PC-9 (cell line): ENCODE data around the gene ATP1A4. TPM values are rescaled to one million over a fixed set of nuclear protein-coding genes. Genes with fewer than 3 reads are reported as not detected.
"Not testable (repeated sequence)": the region's sequence is repeated elsewhere in the genome, so short reads cannot be mapped to it uniquely, and the experiment has no call there.

Experiments used
- BruUV-seq: library from RNA; stranded (reverse); fragments of 400-500 nt; replicated peaks from 2 replicates; lab custom pipeline; 2021; lab: Mats Ljungman, UMichigan
- CTCF ChIA-PET: fragments of 300-600 bp; sonication (Branson Sonifier 250); formaldehyde crosslinking; loops from one replicate; lab custom pipeline; 2022; ENCODE audit warnings: antibody characterized with exemption; lab: Charles Lee
- POLR2A ChIA-PET: fragments of 300-600 bp; sonication (Branson Sonifier 250); formaldehyde crosslinking; loops from one replicate; lab custom pipeline; 2022; ENCODE audit warnings: antibody characterized with exemption; ENCODE audit not compliant: unreplicated experiment; lab: Charles Lee
- DNase-seq, 2 experiments: peaks; one replicate each; pipeline versions ENCODE4 v3.0.0 to v3.0.0-alpha.2; 2015 to 2022; ENCODE audit warnings: mixed read lengths in 1 of 2
- H2AFZ ChIP-seq: fragments of 200-600 bp; sonication (generic); 2 replicates; pipeline ENCODE4 v1.8.1; 2017; ENCODE audit warnings: antibody characterized with exemption
- H3F3A ChIP-seq: fragments of 200-600 bp; sonication (generic); 2 replicates; pipeline ENCODE4 v1.8.1; 2017; ENCODE audit warnings: antibody characterized with exemption, mild to moderate bottlenecking, low read depth; ENCODE audit not compliant: insufficient read depth
- H3K27ac ChIP-seq: fragments of 200-600 bp; sonication (generic); 2 replicates; pipeline ENCODE4 v1.6.1; 2016; ENCODE audit warnings: mixed run types
- H3K27me3 ChIP-seq: fragments of 200-600 bp; sonication (generic); 2 replicates; pipeline ENCODE4 v1.6.1; 2016; ENCODE audit warnings: low read depth, mixed run types; ENCODE audit not compliant: insufficient read depth
- H3K36me3 ChIP-seq: fragments of 200-600 bp; sonication (generic); 2 replicates; pipeline ENCODE4 v1.6.1; 2016; ENCODE audit warnings: low read depth, mixed run types
- H3K4me1 ChIP-seq: fragments of 200-600 bp; sonication (generic); replicated peaks from 2 replicates; pipeline ENCODE4 v1.6.1; 2016; ENCODE audit warnings: mixed run types; ENCODE audit not compliant: insufficient read depth
- H3K4me2 ChIP-seq: fragments of 200-600 bp; sonication (generic); 2 replicates; pipeline ENCODE4 v1.6.1; 2017; ENCODE audit warnings: mixed run types
- H3K4me3 ChIP-seq: fragments of 200-600 bp; sonication (generic); 2 replicates; pipeline ENCODE4 v1.6.1; 2016; ENCODE audit warnings: mixed run types
- H3K79me2 ChIP-seq: fragments of 200-600 bp; sonication (generic); 2 replicates; pipeline ENCODE4 v1.6.1; 2017; ENCODE audit warnings: low read depth, mixed run types
- H3K9me2 ChIP-seq: fragments of 200-600 bp; sonication (generic); 2 replicates; pipeline ENCODE4 v1.8.1; 2017; ENCODE audit warnings: mild to moderate bottlenecking; ENCODE audit not compliant: insufficient read depth
- H3K9me3 ChIP-seq: fragments of 200-600 bp; sonication (generic); 2 replicates; pipeline ENCODE4 v1.8.1; 2016; ENCODE audit warnings: low read depth; ENCODE audit not compliant: insufficient read depth
- H4K20me1 ChIP-seq: fragments of 200-600 bp; sonication (generic); 2 replicates; pipeline ENCODE4 v1.8.1; 2017; ENCODE audit not compliant: insufficient read depth
- CTCF ChIP-seq: fragments of 200-600 bp; sonication (generic); conservative IDR thresholded peaks from 2 replicates; pipeline ENCODE4 v1.6.1; 2017; ENCODE audit warnings: mixed run types, antibody characterized with exemption, mild to moderate bottlenecking, moderate library complexity
- EZH2 ChIP-seq: fragments of 200-600 bp; sonication (generic); IDR thresholded peaks from 2 replicates; pipeline ENCODE4 v1.8.0; 2017; ENCODE audit warnings: antibody characterized with exemption, low read depth
- intact Hi-C: fragments of 100-400 bp; cut with micrococcal nuclease; formaldehyde crosslinking; loops from one replicate; pipeline ENCODE4 v1.10.0; 2022; ENCODE audit not compliant: unreplicated experiment
- total RNA-seq: library from RNA; stranded (reverse); gene quantifications from 2 replicates; pipeline ENCODE4 v1.2.3, GENCODE V29; 2021

Gene ATP1A4
- total RNA-seq, 1 experiment from 2014 or later = not detected

GRCh38 chr1:160108888-160109662, 42.3 kb upstream of the ATP1A4 start:
- H3K27ac ChIP-seq = peak overlapping the region; percentile 18
- H3K9me3 ChIP-seq = no peaks in the 10 kb centered on the region
- H3K4me3 ChIP-seq = no peak overlapping the region
- peak in 1 of 2 experiments; percentile 51 for DNase-seq
- H3K9me2 ChIP-seq = no peaks in the 10 kb centered on the region
- H3K27me3 ChIP-seq = no peaks in the 10 kb centered on the region
- peaks cover 10% of the 10 kb centered on the region; the same call in 1 of the 2 replicates for H3F3A ChIP-seq
- BruUV-seq = no TSS peak
- H3K36me3 ChIP-seq = no peaks in the 10 kb centered on the region
- peak overlapping the region; percentile 45 for H2AFZ ChIP-seq
- peaks cover 25% of the 10 kb centered on the region for H3K4me1 ChIP-seq
- ChIA-PET POLR2A (no interaction called here), CTCF (interaction anchor here (0.5 to 1.5 kb wide), 4 partner anchors 16 to 1121 kb away, joined by 3 to 9 read pairs (median 4); no protein-coding TSS in a partner anchor)
- no peaks in the 10 kb centered on the region for H4K20me1 ChIP-seq
- intact Hi-C loops = no loop called here
- TF ChIP-seq CTCF (peak; percentile 69; the same call in 1 of the 2 replicates), EZH2 (no peak)
- peak overlapping the region; percentile 48 for H3K4me2 ChIP-seq
- no peaks in the 10 kb centered on the region for H3K79me2 ChIP-seq

- peak overlapping the region; percentile 48 for H3K4me2 ChIP-seq
- no peak overlapping the region for H3K4me3 ChIP-seq
- POLR2A ChIA-PET = no interaction called here
- H2AFZ ChIP-seq = no peak overlapping the region
- CTCF ChIA-PET = interaction anchor here (0.5 to 1.5 kb wide), 2 partner anchors 15 to 1120 kb away, joined by 3 to 9 read pairs; no protein-coding TSS in a partner anchor
- DNase-seq = peak in 1 of 2 experiments; percentile 58
- TF ChIP-seq EZH2 (no peak), CTCF (no peak)
- H3K9me3 ChIP-seq = no peaks in the 10 kb centered on the region
- H3K27me3 ChIP-seq = no peaks in the 10 kb centered on the region
- H4K20me1 ChIP-seq = no peaks in the 10 kb centered on the region
- no peaks in the 10 kb centered on the region for H3K9me2 ChIP-seq
- no peaks in the 10 kb centered on the region for H3K79me2 ChIP-seq
- peaks cover 25% of the 10 kb centered on the region for H3K4me1 ChIP-seq
- no peaks in the 10 kb centered on the region for H3K36me3 ChIP-seq
- peak overlapping the region; percentile 18; the same call in 1 of the 2 replicates for H3K27ac ChIP-seq
- BruUV-seq = no TSS peak
- intact Hi-C loops = no loop called here
- H3F3A ChIP-seq = peaks cover 10% of the 10 kb centered on the region; the same call in 1 of the 2 replicates
Observed at GRCh38 chr1:160109686-160110085, 41.7 kb upstream of the ATP1A4 start.

- H3K79me2 ChIP-seq, H2AFZ ChIP-seq, H3K9me3 ChIP-seq, H3K9me2 ChIP-seq, H4K20me1 ChIP-seq, CTCF ChIA-PET, POLR2A ChIA-PET, intact Hi-C loops, H3K27ac ChIP-seq, H3K4me3 ChIP-seq, BruUV-seq, H3K4me2 ChIP-seq, H3K27me3 ChIP-seq, DNase-seq, H3K36me3 ChIP-seq: not testable (repeated sequence)
- peaks cover 10% of the 10 kb centered on the region; the same call in 1 of the 2 replicates for H3F3A ChIP-seq
- H3K4me1 ChIP-seq = peaks cover 25% of the 10 kb centered on the region
Observed at GRCh38 chr1:160111462-160111861, 39.9 kb upstream of the ATP1A4 start.
